ENCODE measurements around the gene KCNAB2.

GRCh38 chr1:6090996-6091822, 45.5 kb downstream of the KCNAB2 start:
- no peak for TF ChIP-seq CTCF (IDR thresholded peaks at IDR 0.05; ENCODE audit: low read length)
- TF ChIP-seq EZH2 (IDR thresholded peaks at IDR 0.05; ENCODE audit: borderline replicate concordance, low read length): no peak
